ENCODE data around the gene NR2F1.
"Not testable (repeated sequence)": the region's sequence is repeated elsewhere in the genome, so short reads cannot be mapped to it uniquely, and the experiment has no call there.

Gene NR2F1

GRCh38 chr5:93582677-93583438 lies at the start of gene NR2F1:
NR2F1 (plus strand) TSS chr5:93583222; CDS start chr5:93585024, 1,802 bp downstream.
- peak; percentile 49 for TF ChIP-seq POLR2AphosphoS5 (IDR thresholded peaks at IDR 0.05; ENCODE audit: borderline replicate concordance, low read depth, low read length)
- no peak for TF ChIP-seq EZH2 (IDR thresholded peaks at IDR 0.05)
- peak within 1 kb of the TSS; percentile 79 for H3K27ac ChIP-seq

GRCh38 chr5:93545872-93546271 lies 37.1 kb upstream of the NR2F1 start:
- DNase-seq (ENCODE audit: low read depth, low spot score) = no peak
- Histone ChIP-seq H3K9me3 (ENCODE audit: low read depth, low read length) (no peaks in the 10 kb centered on the region), H3K27ac (no peak overlapping the region), H3K9ac (ENCODE audit: insufficient read length) (no peak overlapping the region), H3K4me3 (no peak overlapping the region), H3K36me3 (ENCODE audit: insufficient read depth, low read length) (no peaks in the 10 kb centered on the region)
- TF ChIP-seq EZH2 (IDR thresholded peaks at IDR 0.05) (no peak), POLR2AphosphoS5 (IDR thresholded peaks at IDR 0.05; ENCODE audit: borderline replicate concordance, low read depth, low read length) (no peak), FOXP2 (optimal IDR thresholded peaks at IDR 0.05; ENCODE audit: control extremely low read depth, extremely low read length, insufficient read depth) (no peak)

More at GRCh38 chr5:93582677-93583438, at the start of gene NR2F1:
- DNase-seq (ENCODE audit: low read depth, low spot score) = no peak
- H3K36me3 ChIP-seq (ENCODE audit: insufficient read depth, low read length) = peaks cover 3% of the 10 kb centered on the region; the same call in 1 of the 2 replicates
- H3K9ac ChIP-seq (ENCODE audit: insufficient read length) = peak within 1 kb of the TSS; percentile 37
- H3K4me3 ChIP-seq = peak within 1 kb of the TSS; percentile 99
- no peaks in the 10 kb centered on the region for H3K9me3 ChIP-seq (ENCODE audit: low read depth, low read length)

GRCh38 chr5:93549594-93549993 lies 33.4 kb upstream of the NR2F1 start:
- not testable (repeated sequence) for H3K27ac ChIP-seq; H3K4me3 ChIP-seq; H3K9ac ChIP-seq (ENCODE audit: insufficient read length); H3K36me3 ChIP-seq (ENCODE audit: insufficient read depth, low read length); H3K9me3 ChIP-seq (ENCODE audit: low read depth, low read length); DNase-seq (ENCODE audit: low read depth, low spot score)

- TF ChIP-seq POLR2AphosphoS5 (IDR thresholded peaks at IDR 0.05; ENCODE audit: borderline replicate concordance, low read depth, low read length) (no peak), EZH2 (IDR thresholded peaks at IDR 0.05) (no peak), FOXP2 (optimal IDR thresholded peaks at IDR 0.05; ENCODE audit: control extremely low read depth, extremely low read length, insufficient read depth) (no peak)
- Histone ChIP-seq H3K27ac (no peak overlapping the region), H3K9me3 (ENCODE audit: low read depth, low read length) (no peaks in the 10 kb centered on the region), H3K9ac (ENCODE audit: insufficient read length) (no peak overlapping the region), H3K4me3 (no peak overlapping the region), H3K36me3 (ENCODE audit: insufficient read depth, low read length) (0 out of 2 replicates have a peak, but pooled peaks cover 3% of the 10 kb centered on the region)
- DNase-seq (ENCODE audit: low read depth, low spot score) = no peak
These were observed 25.9 kb upstream of the NR2F1 start for GRCh38 chr5:93557021-93557604.

GRCh38 chr5:93566091-93566490 lies 16.9 kb upstream of the NR2F1 start:
- TF ChIP-seq POLR2AphosphoS5 (IDR thresholded peaks at IDR 0.05; ENCODE audit: borderline replicate concordance, low read depth, low read length) (no peak), EZH2 (IDR thresholded peaks at IDR 0.05) (no peak), FOXP2 (optimal IDR thresholded peaks at IDR 0.05; ENCODE audit: control extremely low read depth, extremely low read length, insufficient read depth) (no peak)
- Histone ChIP-seq H3K36me3 (ENCODE audit: insufficient read depth, low read length) (peaks cover 6% of the 10 kb centered on the region), H3K4me3 (no peak overlapping the region), H3K27ac (no peak overlapping the region), H3K9ac (ENCODE audit: insufficient read length) (no peak overlapping the region), H3K9me3 (ENCODE audit: low read depth, low read length) (no peaks in the 10 kb centered on the region)
- no peak for DNase-seq (ENCODE audit: low read depth, low spot score)

- DNase-seq (ENCODE audit: low read depth, low spot score) = no peak
- no peak overlapping the region for H3K27ac ChIP-seq
- H3K36me3 ChIP-seq (ENCODE audit: insufficient read depth, low read length) = peaks cover 6% of the 10 kb centered on the region
- no peak for TF ChIP-seq EZH2 (IDR thresholded peaks at IDR 0.05)
- no peak for TF ChIP-seq POLR2AphosphoS5 (IDR thresholded peaks at IDR 0.05; ENCODE audit: borderline replicate concordance, low read depth, low read length)
- no peak for TF ChIP-seq FOXP2 (optimal IDR thresholded peaks at IDR 0.05; ENCODE audit: control extremely low read depth, extremely low read length, insufficient read depth)
- no peak overlapping the region for H3K9ac ChIP-seq (ENCODE audit: insufficient read length)
- no peak overlapping the region for H3K4me3 ChIP-seq
- no peaks in the 10 kb centered on the region for H3K9me3 ChIP-seq (ENCODE audit: low read depth, low read length)
These were observed 15.6 kb upstream of the NR2F1 start for GRCh38 chr5:93567424-93567823.

- Histone ChIP-seq H3K4me3 (no peak overlapping the region), H3K9me3 (ENCODE audit: low read depth, low read length) (no peaks in the 10 kb centered on the region), H3K27ac (no peak overlapping the region), H3K36me3 (ENCODE audit: insufficient read depth, low read length) (no peaks in the 10 kb centered on the region; the same call in 1 of the 2 replicates), H3K9ac (ENCODE audit: insufficient read length) (no peak overlapping the region)
- no peak for DNase-seq (ENCODE audit: low read depth, low spot score)
- no peak for TF ChIP-seq FOXP2 (optimal IDR thresholded peaks at IDR 0.05; ENCODE audit: control extremely low read depth, extremely low read length, insufficient read depth)
- TF ChIP-seq POLR2AphosphoS5 (IDR thresholded peaks at IDR 0.05; ENCODE audit: borderline replicate concordance, low read depth, low read length) = no peak
- TF ChIP-seq EZH2 (IDR thresholded peaks at IDR 0.05) = no peak
These were observed 13.5 kb upstream of the NR2F1 start for GRCh38 chr5:93569300-93570160.
